Right ventricle myocardium inferior (tissue), 1 donor: ENCODE results near the gene SCYL1. TPM values are rescaled to one million over a fixed set of nuclear protein-coding genes. Genes with fewer than 3 reads are reported as not detected.

Source experiments
- ATAC-seq: fragments of 200-7000 bp; cut with Tn5 transposase; one replicate; pipeline ENCODE4 v1.9.1; 2020; ENCODE audit warnings: mild to moderate bottlenecking, moderate library complexity
- DNase-seq: peaks from one replicate; pipeline ENCODE4 v3.0.0; 2021; ENCODE audit errors: missing footprints
- intact Hi-C: fragments of 100-400 bp; cut with DNase I; formaldehyde crosslinking; loops from one replicate; pipeline ENCODE4 v1.11.0; 2022
- total RNA-seq: library from RNA; stranded (reverse); fragmentation: NEBNext Ultra II Directional; extraction: Animal tissue kit (Norgen Biotek cat#: 25700); gene quantifications from one replicate; pipeline ENCODE4 v1.2.1, GENCODE V29; 2021
- donor health status: DM: no; HTN: yes; CAD: no; lungs with severe emphysema.

Gene SCYL1
- total RNA-seq, 1 donor from 2014 or later: 55.6 TPM

DNA sequence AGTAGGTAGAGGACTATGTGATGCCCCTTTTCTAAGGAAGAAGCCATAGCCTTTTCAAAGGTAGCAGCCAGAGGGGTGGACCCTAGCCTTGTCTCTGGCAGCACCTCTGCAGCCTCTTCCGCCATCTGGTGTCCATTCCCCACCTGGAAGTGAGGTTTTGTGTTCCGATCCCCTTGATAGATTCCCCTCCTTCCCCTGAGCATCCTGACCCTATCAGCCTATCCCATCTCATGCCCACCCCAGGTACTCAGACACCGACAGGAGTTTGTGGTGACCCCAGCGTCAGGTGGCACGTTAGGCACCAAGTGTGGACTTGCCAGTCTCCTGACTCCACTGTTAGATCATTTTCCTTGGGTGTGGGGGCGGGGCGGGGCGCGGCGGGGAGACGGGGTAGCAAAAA is 47.1 kb downstream of the SCYL1 start:
- intact Hi-C loops: loop anchor here (5.0 kb wide), 2 partner anchors 80 to 155 kb away; no protein-coding TSS in a partner anchor
- DNase-seq: no peak
- no peak for ATAC-seq

DNA sequence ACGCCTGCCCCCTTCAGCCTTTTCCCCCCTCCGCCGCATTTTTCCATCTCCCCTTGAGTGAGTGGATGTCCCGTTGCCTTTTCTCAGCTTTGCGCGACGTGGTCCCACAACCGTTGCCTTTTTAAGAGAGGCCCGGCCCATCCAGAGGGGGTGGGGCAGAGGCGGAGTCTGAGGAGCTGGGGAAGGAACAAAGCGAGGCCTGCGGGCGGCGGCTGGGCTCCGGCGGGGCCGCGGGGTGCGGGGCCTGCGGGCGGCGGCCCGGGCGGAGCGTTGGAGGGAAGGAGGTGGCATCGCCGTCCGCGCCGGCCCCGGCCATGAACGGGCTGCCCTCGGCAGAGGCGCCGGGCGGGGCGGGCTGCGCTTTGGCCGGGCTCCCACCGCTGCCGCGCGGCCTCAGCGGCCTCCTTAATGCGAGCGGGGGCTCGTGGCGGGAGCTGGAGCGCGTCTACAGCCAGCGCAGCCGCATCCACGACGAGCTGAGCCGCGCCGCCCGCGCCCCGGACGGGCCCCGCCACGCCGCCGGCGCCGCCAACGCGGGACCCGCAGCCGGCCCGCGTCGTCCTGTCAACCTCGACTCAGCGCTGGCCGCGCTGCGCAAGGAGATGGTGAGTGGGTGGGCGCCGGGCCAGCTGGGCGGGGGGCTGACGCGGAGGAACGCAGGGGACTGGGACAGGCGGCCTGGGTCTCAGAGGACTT is 47.6 kb downstream of the SCYL1 start, which contains the start of gene FAM89B:
FAM89B (plus strand) TSS at position 183 of the 696 bp plus-strand sequence; CDS start at position 315, 132 bp downstream.
- intact Hi-C loops: loop anchor here (1.0 to 5.0 kb wide), 3 partner anchors 42 to 155 kb away; partner anchors contain the start of gene MAP3K11
- ATAC-seq: peak; percentile 35

DNA sequence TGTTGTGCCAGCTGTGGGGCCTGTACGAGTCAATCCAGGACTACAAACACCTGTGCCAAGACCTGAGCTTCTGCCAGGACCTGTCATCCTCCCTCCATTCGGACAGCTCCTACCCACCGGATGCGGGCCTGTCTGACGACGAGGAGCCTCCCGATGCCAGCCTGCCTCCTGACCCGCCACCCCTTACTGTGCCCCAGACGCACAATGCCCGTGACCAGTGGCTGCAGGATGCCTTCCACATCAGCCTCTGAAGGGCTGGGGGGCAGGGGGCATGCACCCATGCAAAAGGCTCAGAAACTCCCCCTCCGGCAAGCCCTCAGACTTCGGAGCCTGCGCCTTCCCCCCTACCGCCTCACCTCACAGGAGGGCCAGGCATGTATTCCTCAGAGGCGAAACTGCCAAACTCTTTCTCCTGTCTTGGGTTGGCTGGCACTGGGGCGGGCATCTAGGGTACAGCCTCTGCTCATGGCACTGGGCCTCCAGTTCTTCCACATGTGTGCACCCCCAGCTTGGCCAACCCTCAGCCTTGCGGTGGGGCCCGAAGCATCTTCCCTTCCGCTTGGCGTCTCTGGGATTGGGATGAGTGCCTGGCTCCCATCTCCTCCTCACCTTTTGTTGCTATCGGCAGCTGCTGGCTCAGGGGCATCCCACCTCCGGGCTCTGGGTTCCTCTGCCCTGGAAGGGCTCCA is 48.7 kb downstream of the SCYL1 start:
- ATAC-seq (no peak), DNase-seq (peak; percentile 68)
- intact Hi-C loops: loop anchor here (1.0 to 5.0 kb wide), 4 partner anchors 33 to 156 kb away; partner anchors contain the start of gene MAP3K11

More for the DNA sequence above, 47.6 kb downstream of the SCYL1 start, which contains the start of gene FAM89B:
- peak; percentile 96 for DNase-seq

DNA sequence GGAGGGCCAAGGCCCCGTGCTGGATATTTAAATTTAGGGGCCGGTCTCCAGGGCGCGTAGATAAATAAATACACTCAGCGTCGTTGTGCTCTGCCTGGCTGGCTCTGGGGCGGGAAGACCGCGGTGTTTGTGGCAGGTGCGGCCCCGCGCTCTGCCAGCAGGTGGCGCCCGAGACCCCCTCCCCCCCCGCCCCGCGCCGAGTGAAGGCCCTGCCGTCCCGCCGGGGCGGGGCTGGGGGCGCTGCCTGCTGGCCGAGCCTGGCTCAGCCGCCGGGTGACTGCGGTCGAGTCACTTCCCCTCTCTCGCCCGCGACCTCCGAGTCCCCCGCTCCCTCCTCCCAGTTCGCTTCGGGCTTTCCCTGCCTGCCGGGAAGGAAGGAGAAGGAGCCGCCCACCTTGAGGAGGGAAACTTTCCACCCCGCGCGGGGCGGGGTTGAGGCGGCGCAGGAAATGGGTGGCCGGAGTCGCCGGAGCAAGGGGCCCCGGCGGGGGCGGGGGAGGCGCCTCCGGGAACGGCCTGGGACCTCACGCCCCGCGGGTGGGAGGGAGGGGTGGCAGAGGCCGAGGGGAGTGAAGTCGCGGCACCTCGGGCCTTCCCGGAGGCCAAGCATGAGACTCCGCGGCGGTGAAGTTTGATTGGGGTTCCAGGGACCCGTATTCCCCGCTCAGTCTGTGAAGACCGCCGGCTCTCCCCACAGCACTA is 49.4 kb downstream of the SCYL1 start:
- ATAC-seq: peak; percentile 65
- intact Hi-C loops: loop anchor here (1.0 to 5.0 kb wide), 3 partner anchors 34 to 157 kb away; no protein-coding TSS in a partner anchor
- peak; percentile 98 for DNase-seq

DNA sequence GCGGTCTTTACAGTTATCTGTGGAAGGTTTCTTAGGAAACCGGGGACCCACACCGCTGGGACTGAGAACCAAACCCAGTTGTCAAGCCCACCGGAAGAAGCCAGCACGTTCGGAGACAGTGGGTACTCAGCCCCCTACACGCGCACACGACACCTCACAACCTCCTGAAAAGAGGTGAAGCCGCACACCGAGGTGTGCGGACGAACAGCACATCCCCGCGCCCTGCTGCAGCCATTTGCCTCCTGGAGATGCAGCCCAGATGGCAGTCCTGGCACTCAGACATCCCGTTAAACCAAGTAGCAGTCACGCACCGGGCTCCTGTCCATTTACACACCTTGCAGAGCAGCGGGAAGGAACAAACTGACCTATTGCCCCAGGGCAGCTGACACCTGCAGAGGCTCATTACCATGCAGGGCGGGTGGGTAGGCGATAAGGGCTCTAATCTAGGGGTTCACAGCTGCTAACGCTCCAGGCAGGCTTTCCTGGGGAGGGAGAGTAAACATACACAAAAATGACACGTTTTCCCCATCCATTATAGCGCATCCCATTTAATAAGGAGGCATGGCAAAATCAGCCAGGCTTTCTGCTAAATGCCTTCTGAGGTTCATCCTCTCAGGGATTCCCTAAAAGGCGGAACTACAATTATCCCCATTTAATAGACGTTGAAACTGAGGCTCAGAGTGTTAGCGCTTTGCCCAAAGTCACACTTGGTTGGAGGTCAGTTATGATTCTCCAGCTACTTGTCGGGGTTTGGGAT is 50.1 kb downstream of the SCYL1 start:
- intact Hi-C loops: loop anchor here (1.0 to 5.0 kb wide), 3 partner anchors 35 to 158 kb away; no protein-coding TSS in a partner anchor
- ATAC-seq: no peak

DNA sequence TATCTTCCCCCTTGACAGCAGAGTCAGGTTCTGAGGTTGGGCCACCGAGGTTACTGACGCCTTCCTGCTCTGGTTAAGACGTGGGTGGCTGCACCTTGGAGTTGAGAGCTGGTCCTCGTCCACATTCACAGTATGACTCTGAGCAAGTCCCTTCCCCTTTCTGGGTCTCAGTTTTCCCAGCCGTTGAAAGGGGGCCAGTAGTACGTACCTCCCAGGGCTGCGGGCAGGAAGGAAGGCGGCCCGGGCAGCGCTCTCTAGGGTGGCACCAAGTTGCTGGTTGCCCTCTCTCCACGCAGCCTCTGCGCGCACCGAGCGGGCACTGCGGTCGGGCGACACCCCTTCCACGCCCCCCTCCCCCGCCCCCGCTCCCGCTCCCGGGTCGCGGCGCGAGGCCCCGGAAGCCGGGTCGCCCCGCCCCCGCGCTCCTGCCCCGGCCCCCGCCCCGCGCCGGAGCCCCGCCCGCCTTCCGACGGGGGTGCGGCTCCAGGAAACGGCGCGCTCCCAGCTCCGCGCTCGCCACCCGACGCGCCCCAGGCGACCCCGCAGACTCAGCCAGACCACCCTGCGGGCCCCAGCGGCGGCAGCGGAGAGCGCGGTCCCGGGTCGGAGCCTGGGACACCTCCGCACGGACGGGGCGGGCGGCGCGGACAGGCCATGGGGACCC is 50.8 kb downstream of the SCYL1 start, which contains the start of gene EHBP1L1:
EHBP1L1 (plus strand) TSS at position 486 of the 664 bp plus-strand sequence. CDS start 250 bp downstream, outside the sequence.
- intact Hi-C loops: no loop called here
- peak; percentile 28 for ATAC-seq

More for the DNA sequence above, 50.1 kb downstream of the SCYL1 start:
- peak; percentile 72 for DNase-seq

DNA sequence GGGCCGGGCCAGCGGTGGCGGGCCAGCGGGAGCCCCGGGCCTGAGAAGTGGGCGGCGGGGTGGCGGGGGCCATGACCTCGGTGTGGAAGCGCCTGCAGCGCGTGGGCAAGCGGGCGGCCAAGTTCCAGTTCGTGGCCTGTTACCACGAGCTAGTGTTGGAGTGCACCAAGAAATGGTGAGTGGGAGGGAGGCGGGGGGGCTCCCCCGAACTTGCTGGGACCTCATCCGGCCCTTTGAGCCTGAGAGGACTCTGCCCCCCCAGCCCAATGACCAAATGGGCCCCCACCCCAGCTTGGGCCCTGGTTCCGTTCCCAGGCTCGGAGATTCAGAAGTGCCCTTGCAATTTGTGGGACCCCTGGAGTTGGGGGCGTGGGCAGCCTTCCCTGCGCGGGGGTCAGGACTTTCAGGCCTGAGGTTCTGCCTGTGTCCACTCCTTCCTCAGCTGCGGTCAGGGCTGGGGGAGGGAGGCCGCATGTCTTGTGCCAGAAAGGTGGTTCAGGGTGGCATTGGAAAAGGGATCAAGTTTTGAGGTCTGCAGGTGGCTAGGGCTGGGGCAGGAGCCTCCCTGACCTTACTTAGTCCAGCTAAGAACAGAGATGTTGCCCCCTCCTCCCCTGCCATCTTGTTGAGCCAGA is 51.5 kb downstream of the SCYL1 start:
- DNase-seq (peak; percentile 77), ATAC-seq (no peak)
- intact Hi-C loops: no loop called here

More for the DNA sequence above, 50.8 kb downstream of the SCYL1 start, which contains the start of gene EHBP1L1:
- peak; percentile 93 for DNase-seq

DNA sequence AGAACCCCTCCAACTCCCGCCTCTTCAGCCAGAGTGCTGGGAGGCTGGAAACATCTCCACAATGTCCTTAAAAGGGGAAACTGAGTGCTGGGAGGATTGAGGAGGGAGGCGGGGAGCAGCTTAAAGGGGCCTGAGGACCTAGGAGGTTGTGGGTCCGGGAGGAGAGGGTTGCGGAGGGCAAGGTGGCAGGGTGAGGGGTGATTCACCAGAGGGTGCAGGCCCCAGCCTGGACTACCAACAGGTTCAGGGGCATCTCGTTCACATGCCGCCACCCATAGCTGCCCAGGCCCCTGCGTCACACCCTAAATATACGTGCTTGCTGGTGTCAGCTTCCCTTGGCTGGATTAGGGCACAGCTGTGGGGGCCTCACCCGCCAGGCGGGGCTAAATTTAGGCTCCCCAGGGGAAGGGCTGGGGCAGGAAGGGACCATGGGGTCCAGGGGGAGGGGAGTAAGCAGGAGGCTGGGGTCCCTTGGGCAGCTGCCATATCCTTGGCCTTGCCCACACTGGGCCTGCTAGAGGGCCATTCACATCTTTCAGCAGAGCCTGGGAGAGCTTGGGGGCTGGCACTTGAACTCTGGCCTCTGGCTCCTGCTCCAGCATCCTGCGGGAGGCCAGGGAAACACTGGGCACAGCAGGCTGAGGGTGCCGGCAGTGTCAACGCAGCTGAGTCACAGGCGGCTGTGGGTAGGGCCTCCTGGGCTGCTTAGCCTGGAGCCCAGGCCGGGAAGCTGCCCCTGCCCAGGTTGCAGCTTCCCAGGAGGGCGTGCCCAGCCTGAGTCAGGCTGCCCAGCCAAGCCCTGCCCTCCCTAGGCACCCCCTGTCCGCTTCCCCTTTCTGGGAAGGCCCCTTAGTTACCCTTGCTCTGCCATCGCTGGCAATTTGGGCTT is 52.2 kb downstream of the SCYL1 start:
- DNase-seq: peak; percentile 87
- peak; percentile 19 for ATAC-seq
- intact Hi-C loops: no loop called here

DNA sequence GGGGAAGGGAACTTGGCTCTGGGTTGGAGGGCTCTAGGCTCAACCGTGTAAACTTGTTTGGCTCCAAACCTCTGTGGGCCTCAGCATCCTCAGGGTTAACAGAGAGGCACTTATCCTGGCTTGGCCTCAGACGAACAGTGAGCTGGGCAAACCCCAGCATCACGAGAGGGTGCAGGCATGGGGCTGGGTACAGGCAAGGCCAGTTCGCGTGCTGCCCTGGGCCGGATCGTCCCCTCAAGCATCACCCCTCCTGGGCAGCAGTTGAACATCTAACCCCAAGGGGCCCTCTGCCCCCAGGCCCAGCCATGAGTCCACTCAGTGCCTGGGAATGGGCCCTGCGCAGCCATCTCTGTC is 52.9 kb downstream of the SCYL1 start:
- intact Hi-C loops: no loop called here
- DNase-seq: peak; percentile 50
- no peak for ATAC-seq

DNA sequence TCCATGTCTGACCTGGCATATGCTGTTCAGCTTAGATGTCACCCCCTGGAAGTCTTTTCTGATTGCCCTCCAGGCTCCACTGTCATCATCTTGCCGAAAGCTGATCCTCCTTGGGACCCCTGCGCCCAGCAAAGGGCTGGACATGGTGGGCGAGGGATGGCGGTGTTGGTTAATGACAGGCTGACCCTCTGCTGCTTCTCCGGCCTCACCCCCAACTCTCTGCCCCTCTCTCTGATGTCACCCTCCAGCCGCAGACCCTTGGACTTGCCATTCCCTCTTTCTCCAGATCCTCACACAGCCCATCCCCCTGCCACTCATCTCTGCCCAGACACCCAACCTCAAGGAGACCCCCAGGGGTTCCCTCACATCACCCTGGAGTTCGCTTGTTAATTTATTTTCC is 53.3 kb downstream of the SCYL1 start:
- intact Hi-C loops: no loop called here
- no peak for ATAC-seq
- DNase-seq: peak; percentile 42

DNA sequence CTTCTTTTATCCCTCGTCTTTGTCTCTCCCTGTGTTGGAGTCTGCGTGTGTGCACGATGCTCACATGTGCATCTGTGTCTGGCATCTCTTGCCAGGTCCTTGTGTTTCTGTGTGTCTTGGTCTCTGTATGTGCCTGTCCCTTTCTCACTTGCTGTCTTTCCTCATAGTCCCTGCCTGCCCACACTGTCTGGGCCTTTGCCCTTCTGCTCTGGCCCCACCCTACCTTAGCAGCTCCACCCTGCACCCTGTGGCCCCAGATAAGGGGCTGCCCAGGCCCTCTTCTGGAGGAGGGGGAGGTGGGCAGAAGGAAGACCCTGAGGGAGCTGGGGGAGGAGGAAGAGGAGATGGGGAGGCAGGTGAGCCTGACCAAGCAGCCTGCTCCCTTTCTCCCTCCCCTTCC is 53.8 kb downstream of the SCYL1 start:
- intact Hi-C loops: no loop called here
- ATAC-seq: no peak
- no peak for DNase-seq

DNA sequence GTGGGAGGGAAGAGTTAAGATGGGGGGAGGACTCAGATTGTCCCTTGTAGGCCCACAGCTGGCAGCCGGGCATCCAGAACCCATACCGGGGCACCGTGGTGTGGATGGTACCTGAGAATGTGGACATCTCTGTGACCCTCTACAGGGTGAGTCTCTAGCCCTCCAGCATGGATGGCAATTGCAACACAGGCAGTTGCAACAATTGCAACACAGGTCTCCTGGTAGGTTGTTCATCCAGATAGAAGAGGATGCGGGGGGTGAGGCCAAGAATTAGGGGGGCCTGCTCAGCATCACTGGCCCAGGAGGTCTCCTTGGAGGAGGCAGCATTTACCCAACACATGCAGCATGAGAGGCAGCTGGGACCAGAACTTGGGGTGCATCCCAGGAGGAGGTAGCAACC is 54.4 kb downstream of the SCYL1 start:
- no peak for ATAC-seq
- DNase-seq: no peak
- intact Hi-C loops: no loop called here

DNA sequence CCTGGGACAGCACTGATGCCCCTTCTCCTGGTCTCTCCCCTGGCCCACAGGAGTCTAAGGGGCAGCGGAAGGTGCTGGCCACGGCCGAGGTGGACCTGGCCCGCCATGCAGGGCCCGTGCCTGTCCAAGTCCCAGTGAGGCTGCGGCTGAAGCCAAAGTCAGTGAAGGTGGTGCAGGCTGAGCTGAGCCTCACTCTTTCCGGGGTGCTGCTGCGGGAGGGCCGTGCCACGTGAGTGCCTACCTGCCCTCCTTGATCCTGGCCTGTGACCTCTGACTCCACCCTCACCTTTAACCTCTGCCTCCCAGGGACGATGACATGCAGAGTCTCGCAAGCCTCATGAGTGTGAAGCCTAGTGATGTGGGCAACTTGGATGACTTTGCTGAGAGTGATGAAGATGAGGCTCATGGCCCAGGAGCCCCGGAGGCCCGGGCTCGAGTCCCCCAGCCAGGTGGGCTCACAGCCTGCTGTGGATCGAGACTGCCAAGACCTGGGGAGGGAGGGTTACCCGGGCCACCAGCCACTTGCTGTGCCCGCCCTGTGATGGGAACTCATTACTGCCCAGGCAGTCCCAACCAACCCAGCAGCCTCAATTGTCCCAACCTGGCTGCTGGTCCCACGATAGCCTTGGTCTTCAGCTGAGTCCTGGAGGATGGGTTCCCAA is 55.3 kb downstream of the SCYL1 start:
- intact Hi-C loops: no loop called here
- no peak for ATAC-seq
- no peak for DNase-seq

DNA sequence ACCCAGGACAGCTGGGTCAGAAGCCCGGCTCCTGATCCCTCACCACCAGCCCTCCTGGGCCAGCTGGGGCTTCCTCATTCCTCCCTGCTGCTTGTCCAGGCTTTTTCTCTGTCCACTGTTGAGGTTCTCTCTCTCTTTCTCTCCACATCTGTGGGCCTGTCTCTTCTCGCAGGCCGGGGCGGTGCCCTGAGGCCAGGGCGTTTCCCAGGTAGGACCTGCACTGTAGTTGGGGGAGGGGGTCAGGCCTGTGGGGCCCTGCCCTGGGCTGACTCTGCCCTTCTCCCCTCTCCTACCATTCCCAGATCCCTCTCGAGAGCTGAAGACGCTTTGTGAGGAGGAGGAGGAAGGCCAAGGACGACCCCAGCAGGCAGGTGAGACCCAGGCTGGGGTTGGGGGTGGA is 55.9 kb downstream of the SCYL1 start:
- DNase-seq (no peak), ATAC-seq (no peak)
- intact Hi-C loops: no loop called here

DNA sequence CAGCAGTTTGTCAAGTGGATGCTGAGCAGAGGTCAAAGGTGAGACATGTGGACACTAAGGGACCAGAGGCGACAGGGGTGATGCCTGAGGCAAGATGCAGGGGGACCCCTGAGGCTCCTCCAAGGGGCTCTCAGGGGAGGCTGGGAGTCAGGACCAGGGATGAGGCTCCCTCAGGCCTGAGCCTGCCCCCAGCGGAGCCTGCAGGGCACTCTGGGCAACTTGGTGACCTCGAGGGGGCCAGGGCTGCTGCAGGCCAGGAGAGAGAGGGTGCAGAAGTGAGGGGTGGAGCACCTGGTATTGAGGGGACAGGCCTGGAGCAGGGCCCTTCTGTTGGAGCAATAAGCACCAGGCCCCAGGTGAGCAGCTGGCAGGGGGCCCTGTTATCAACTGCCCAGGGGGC is 57.0 kb downstream of the SCYL1 start:
- DNase-seq: no peak
- intact Hi-C loops: no loop called here
- ATAC-seq: no peak

DNA sequence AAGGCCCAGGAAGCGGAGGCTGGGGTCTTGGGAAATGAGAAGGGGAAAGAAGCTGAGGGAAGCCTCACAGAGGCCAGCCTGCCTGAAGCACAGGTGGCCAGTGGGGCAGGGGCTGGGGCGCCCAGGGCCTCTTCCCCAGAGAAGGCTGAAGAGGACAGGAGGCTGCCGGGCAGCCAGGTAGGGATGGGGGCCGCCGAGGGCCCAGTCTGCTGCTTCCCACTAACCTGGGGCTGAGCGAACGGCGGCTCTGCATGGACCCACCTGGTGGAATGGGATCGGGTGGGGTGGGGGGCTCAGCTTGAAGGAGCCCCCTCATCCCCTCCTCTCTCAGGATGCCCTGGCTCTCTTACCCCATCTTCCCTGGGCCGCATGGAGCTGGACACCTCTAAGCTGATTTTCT is 58.7 kb downstream of the SCYL1 start:
- ATAC-seq: no peak
- intact Hi-C loops: no loop called here

More for the DNA sequence above, 58.7 kb downstream of the SCYL1 start:
- no peak for DNase-seq
